ENCODE data around the gene BRMS1L. TPM values are rescaled to one million over a fixed set of nuclear protein-coding genes. Genes with fewer than 3 reads are reported as not detected.

The BRMS1L gene, protein sequence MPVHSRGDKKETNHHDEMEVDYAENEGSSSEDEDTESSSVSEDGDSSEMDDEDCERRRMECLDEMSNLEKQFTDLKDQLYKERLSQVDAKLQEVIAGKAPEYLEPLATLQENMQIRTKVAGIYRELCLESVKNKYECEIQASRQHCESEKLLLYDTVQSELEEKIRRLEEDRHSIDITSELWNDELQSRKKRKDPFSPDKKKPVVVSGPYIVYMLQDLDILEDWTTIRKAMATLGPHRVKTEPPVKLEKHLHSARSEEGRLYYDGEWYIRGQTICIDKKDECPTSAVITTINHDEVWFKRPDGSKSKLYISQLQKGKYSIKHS
- 2.3 and 3.7 TPM in 2 replicates for total RNA-seq

GRCh38 chr14:35826218-35826951 is at the start of gene BRMS1L:
Gene BRMS1L (plus strand): TSS chr14:35826338. CDS start chr14:35826517, 179 bp downstream.

GRCh38 chr14:35808638-35809563 is 17.2 kb upstream of the BRMS1L start, which contains the start of gene RALGAPA1:
Gene RALGAPA1 (minus strand): TSS chr14:35809295. CDS start chr14:35808835, 460 bp downstream.

Other genes with a start within 250 kb of the BRMS1L start
- gene RALGAPA1, start 17.0 kb upstream of the BRMS1L start, total RNA-seq: 28.9 and 30.9 TPM in 2 replicates

Measured in smooth muscle cell of bladder (primary cell).